Dedifferentiated amniotic fluid mesenchymal stem cell (primary cell): Measurements from ENCODE around the gene IL1R2.

Experiments used
- DNase-seq: peaks from one replicate; pipeline ENCODE4 v3.0.0-alpha.2; 2016; ENCODE audit errors: extremely low spot score

The IL1R2 gene

GRCh38 chr2:101974663-101975062 lies 17.1 kb upstream of the IL1R2 start:
- DNase-seq, result no peak

- no peak for DNase-seq
Observed at GRCh38 chr2:101975171-101975870, 16.4 kb upstream of the IL1R2 start.

GRCh38 chr2:101976891-101977290 lies 14.9 kb upstream of the IL1R2 start:
- DNase-seq, result peak; percentile 32

GRCh38 chr2:101980368-101980767 lies 11.4 kb upstream of the IL1R2 start:
- no peak for DNase-seq

GRCh38 chr2:101981066-101981465 lies 10.7 kb upstream of the IL1R2 start:
- no peak for DNase-seq

GRCh38 chr2:101981504-101981903 lies 10.3 kb upstream of the IL1R2 start:
- DNase-seq, result no peak

DNA sequence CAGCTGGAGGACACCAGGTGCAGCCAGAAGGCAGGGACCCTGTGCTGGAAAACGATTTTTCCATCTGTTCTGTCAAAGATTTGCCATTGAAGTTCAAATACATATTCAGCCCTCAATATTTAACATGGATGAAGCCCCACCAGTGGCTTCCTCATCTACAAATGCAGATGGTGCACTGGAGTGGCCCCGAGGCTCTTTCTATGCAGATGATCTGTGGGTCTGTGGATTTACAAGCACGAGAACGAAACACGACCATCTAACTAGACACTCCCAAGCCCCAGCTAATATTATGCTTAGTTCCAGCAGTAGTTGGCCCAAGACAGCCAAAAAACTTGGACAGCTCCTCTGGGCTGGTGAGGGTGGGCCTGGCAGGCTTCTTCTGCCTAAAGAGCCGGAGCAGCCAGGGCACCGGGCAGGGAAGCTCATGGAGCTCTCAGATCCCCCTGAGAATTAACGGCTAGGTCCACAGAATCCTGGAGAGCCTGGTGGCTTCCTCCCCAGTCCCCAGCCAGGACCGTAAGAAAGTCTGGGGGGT lies 9.2 kb upstream of the IL1R2 start:
- DNase-seq, result no peak

DNA sequence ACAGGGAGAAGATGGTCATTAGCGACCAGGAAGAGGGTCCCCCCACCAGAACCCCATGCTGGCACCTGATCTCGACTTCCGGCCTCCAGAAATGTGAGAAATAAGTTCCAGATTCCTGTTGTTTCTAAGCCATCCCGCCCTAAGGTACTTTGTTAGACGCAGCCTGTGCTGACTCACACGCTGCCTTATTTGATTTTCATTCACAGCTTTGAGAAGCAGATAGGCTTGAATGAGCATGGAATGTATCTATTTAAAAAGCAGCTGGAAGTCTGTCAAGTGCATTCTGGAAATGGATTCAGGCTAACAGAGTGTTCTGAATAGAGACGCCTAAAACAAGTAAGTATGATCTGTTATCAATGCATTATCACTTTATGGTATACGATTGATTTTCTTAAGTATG lies 8.3 kb upstream of the IL1R2 start:
- DNase-seq, result peak; percentile 77

DNA sequence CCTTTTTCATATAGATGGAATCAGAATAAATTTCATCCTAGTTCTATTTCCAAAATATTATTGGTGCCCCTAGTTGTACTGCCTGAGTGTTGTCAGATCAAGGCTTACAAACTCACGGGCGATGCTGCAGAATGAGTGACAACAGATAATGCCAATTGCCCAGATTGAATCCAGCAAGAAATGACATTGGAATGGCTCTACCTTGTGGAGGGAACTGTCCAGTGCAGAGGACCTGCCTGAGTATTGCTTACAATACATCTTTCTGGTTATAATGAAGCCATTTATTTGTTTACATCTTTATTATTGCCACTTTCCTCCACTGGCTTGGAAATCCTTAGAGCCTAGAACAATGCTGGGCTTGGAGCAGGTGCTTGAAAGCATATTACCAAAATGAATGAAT lies 7.8 kb upstream of the IL1R2 start:
- DNase-seq, result no peak

GRCh38 chr2:101984656-101985055 lies 7.1 kb upstream of the IL1R2 start:
- DNase-seq, result no peak

GRCh38 chr2:101985101-101985792 lies 6.5 kb upstream of the IL1R2 start:
- no peak for DNase-seq

DNA sequence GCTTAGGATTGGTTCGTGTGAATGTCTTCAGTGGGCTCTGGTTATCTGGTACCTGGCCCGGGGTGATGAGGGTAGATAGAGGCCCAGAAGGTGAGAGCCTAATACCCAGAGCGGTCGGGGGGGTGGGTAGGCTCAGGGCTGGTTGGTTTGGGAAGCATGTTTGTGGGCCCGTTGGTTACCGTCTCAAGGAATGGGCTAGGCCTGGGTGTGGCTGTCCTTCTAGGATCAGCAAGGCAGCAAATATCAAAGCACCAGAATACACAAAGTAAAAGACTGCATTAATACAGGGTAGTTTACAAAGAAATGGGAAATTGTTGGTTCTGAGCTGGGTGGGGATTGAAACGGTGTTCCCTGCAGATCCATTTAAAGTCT lies 6.0 kb upstream of the IL1R2 start:
- DNase-seq, result no peak

GRCh38 chr2:101986376-101986775 lies 5.4 kb upstream of the IL1R2 start:
- no peak for DNase-seq

GRCh38 chr2:101986804-101987740 lies 4.7 kb upstream of the IL1R2 start:
- no peak for DNase-seq

DNA sequence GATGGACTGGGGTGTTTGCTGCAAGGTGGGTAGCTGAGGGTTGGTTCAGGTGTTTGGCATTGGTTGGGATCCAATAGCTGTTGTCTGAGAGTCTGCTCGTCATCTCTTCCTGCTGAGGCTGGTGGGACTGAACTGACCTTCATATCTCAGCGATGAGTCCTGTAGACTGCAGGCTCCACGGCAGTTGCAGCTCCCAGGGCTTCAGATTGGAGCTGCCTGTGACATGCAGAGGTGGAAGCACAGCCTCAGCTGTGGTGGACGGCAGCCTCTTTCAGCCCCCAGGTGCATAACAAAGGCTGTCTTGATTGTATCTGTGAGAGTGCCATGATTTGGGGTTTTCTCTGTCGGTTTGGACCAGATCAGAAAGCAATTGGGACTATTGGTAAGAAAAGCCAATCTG lies 3.9 kb upstream of the IL1R2 start:
- no peak for DNase-seq

DNA sequence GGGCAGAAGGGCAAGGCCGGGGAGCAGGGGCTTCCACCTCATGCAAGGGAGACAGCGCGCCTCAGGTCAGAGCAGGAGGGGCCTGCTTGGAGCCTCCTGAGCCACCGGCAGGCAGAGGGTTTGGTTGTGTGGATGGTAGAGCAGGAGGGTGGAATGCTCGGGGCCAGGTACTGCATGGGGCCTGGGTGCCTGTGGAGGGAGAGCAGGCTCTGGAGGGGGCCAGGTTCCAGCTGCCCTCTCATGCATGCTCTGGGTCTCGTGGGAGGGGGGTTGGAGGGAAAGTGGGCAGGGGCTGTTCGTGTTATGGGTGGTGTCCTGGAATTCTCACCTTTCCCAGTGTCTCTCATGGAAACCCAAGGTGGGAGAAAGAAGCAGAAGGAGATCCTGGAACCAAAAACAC lies 3.2 kb upstream of the IL1R2 start:
- no peak for DNase-seq

- no peak for DNase-seq
Observed at GRCh38 chr2:101989740-101990460, 1.9 kb upstream of the IL1R2 start.

DNA sequence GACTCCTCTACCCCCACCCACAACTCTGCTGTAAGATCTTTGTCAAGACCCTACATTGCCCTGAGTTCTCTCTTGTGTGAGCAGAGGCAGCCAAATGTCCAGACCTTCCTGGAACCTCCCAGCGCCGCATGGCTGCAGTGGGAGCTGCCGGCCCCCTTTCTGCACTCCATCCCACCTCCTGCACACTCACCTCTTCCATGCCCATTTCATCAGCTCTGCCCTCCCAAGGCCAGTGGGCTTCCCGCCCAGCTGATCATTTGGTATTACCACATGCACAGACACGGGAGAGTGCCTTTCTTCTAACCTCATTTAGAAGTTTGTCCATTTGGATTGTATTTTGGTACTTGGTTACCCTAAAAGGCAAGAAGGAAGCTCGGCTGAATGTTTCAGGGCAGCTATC lies 2.0 kb downstream of the IL1R2 start:
- DNase-seq, result no peak

GRCh38 chr2:101995019-101995418 lies 3.3 kb downstream of the IL1R2 start:
- no peak for DNase-seq

GRCh38 chr2:101995804-101996203 lies 4.0 kb downstream of the IL1R2 start:
- DNase-seq, result no peak

GRCh38 chr2:101998556-101998895 lies 6.8 kb downstream of the IL1R2 start:
- no peak for DNase-seq
